Left ventricle myocardium inferior (tissue), 1 donor: ENCODE data around the gene TPO. TPM values are rescaled to one million over a fixed set of nuclear protein-coding genes. Genes with fewer than 3 reads are reported as not detected.

Experiments used
- DNase-seq: peaks from one replicate; pipeline ENCODE4 v3.0.0-alpha.2; 2020
- H3K27ac ChIP-seq: fragments of 200-600 bp; replicated peaks from 2 replicates; pipeline ENCODE4 v1.8.0; 2021
- H3K27me3 ChIP-seq: fragments of 200-600 bp; 2 replicates; pipeline ENCODE4 v1.8.0; 2021; ENCODE audit warnings: low read depth
- H3K36me3 ChIP-seq: fragments of 200-600 bp; 2 replicates; pipeline ENCODE4 v1.8.0; 2021
- H3K4me1 ChIP-seq: fragments of 200-600 bp; 2 replicates; pipeline ENCODE4 v1.8.0; 2021
- H3K4me3 ChIP-seq: fragments of 200-600 bp; 2 replicates; pipeline ENCODE4 v1.8.0; 2021; ENCODE audit warnings: mild to moderate bottlenecking, moderate library complexity
- H3K9me3 ChIP-seq: fragments of 200-600 bp; replicated peaks from 2 replicates; pipeline ENCODE4 v1.8.0; 2021
- CTCF ChIP-seq: fragments of 200-600 bp; IDR thresholded peaks from 2 replicates; pipeline ENCODE4 v1.8.0; 2021; ENCODE audit warnings: antibody characterized with exemption, mild to moderate bottlenecking, borderline replicate concordance
- intact Hi-C: fragments of 100-400 bp; cut with micrococcal nuclease; formaldehyde crosslinking; loops from one replicate; pipeline ENCODE4 v1.11.0; 2022
- total RNA-seq: library from RNA; stranded (reverse); fragmentation: NEBNext Ultra II Directional; extraction: Animal tissue kit (Norgen Biotek cat#: 25700); gene quantifications from one replicate; pipeline ENCODE4 v1.2.1, GENCODE V29; 2021
- donor health status: DM: no; HTN: yes; CAD: no; lungs with severe emphysema.

The TPO gene
- total RNA-seq, 1 donor from 2014 or later: 7.1 TPM

DNA sequence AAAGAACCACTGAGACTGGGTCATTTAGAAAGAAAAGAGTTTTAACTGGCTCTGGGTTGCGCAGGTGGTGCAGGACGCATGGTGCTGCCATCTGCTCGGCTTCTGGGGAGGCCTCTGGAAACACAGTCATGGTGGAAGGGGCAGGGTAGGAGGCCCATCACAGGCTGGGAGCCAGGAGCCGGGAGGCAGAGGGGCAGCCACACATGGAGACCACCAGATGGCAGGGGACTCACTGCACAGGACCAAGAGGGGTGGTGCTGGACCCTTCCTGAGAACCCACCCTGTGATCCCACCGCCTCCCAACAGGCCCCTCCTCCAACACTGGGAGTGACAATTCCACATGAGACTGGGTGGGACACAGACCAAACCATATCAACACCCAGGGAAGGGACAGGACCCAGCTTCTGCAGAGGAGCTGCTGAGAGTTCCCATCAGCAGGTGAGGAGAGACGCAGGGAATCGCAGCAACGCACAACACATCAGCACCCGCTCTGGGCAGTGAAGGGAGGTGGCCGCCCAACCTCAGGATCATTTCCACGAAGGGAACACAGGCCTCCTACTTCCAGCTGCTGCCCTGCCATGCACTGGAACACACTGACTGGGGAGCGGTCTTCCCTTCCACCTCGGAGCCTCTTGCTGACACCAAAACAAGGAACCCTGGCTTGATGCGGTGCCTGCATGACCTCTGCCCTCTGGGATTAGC, 130.7 kb downstream of the TPO start:
- Histone ChIP-seq H3K4me1 (peaks cover 6% of the 10 kb centered on the region), H3K4me3 (no peak overlapping the region), H3K36me3 (no peaks in the 10 kb centered on the region), H3K9me3 (no peaks in the 10 kb centered on the region), H3K27ac (peak overlapping the region; percentile 9), H3K27me3 (peaks cover 35% of the 10 kb centered on the region)
- intact Hi-C loops: loop anchor here (10.0 kb wide), 2 partner anchors 589 to 689 kb away; partner anchors contain the start of gene SNTG2
- DNase-seq: no peak
- TF ChIP-seq CTCF: no peak

GRCh38 chr2:1544478-1545069, 131.3 kb downstream of the TPO start:
- Histone ChIP-seq H3K9me3 (no peaks in the 10 kb centered on the region), H3K27me3 (peaks cover 33% of the 10 kb centered on the region), H3K4me1 (peaks cover 6% of the 10 kb centered on the region), H3K4me3 (no peak overlapping the region), H3K36me3 (no peaks in the 10 kb centered on the region), H3K27ac (peak overlapping the region; percentile 9)
- no peak for TF ChIP-seq CTCF
- intact Hi-C loops: loop anchor here (10.0 kb wide), 2 partner anchors 590 to 690 kb away; partner anchors contain the start of gene SNTG2
- DNase-seq: no peak

- intact Hi-C loops: loop anchor here (10.0 kb wide), 2 partner anchors 591 to 691 kb away; partner anchors contain the start of gene SNTG2
- peaks cover 34% of the 10 kb centered on the region for H3K27me3 ChIP-seq
- no peak for DNase-seq
- H3K36me3 ChIP-seq: no peaks in the 10 kb centered on the region
- H3K4me1 ChIP-seq: peaks cover 16% of the 10 kb centered on the region
- peak; percentile 87 for TF ChIP-seq CTCF
- no peaks in the 10 kb centered on the region for H3K9me3 ChIP-seq
- H3K27ac ChIP-seq: no peak overlapping the region
- no peak overlapping the region for H3K4me3 ChIP-seq
These were observed 132.8 kb downstream of the TPO start for GRCh38 chr2:1546023-1546591.

GRCh38 chr2:1546901-1547300, 133.6 kb downstream of the TPO start:
- DNase-seq: no peak
- Histone ChIP-seq H3K4me3 (no peak overlapping the region), H3K36me3 (no peaks in the 10 kb centered on the region), H3K9me3 (no peaks in the 10 kb centered on the region), H3K4me1 (peaks cover 16% of the 10 kb centered on the region), H3K27me3 (peaks cover 37% of the 10 kb centered on the region), H3K27ac (no peak overlapping the region)
- TF ChIP-seq CTCF: no peak
- intact Hi-C loops: loop anchor here (10.0 kb wide), 2 partner anchors 592 to 692 kb away; partner anchors contain the start of gene SNTG2

DNA sequence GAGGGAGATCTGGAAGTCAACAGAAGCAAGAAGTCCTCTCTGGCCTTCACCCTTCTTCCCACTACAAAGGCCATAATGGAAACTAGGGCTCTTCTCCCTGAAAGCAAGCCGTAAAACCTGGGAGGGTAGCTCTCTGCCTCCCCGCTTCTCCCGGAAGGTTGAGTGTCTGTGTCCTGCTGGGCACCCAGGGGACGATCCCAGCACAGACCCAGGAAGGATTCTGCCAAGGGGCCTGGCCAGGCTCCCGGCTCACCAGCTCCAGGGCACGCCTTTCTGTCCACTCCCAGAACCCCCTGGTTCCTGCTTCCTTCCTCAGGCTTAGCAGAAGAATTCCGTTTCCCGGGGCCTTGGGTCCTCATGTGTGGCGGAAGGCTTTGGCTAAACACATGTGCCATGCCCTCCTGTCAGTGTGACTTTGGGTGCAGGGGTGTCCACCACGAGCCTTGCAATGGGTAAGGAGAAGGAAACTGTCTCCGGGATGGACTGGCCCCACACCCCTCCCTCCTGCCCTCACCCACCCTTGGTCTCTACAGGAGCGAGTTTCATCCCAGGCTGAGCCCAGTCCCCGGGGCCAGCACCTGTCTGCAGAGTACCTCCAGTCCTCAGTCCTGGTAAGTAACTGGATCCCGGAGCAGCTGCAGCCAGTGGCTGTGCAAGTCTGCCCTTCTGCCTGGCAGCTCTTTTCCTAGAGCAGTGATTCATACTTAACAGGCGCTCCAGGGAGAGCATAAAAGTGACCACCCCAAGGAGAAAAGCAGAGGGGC, 135.8 kb downstream of the TPO start:
- no peak for DNase-seq
- intact Hi-C loops: loop anchor here (10.0 kb wide), 2 partner anchors 594 to 694 kb away; partner anchors contain the start of gene SNTG2
- Histone ChIP-seq H3K4me1 (peaks cover 16% of the 10 kb centered on the region), H3K9me3 (no peaks in the 10 kb centered on the region), H3K27ac (no peak overlapping the region), H3K36me3 (no peaks in the 10 kb centered on the region), H3K4me3 (no peak overlapping the region), H3K27me3 (peaks cover 33% of the 10 kb centered on the region)
- TF ChIP-seq CTCF: no peak
